ENCODE results near the gene TMCO1. TPM values are rescaled to one million over a fixed set of nuclear protein-coding genes. Genes with fewer than 3 reads are reported as not detected.
"Not testable (repeated sequence)": the region's sequence is repeated elsewhere in the genome, so short reads cannot be mapped to it uniquely, and the experiment has no call there.

TMCO1 gene
- total RNA-seq, 1 experiment from 2014 or later = 116 TPM

GRCh38 chr1:165686971-165687433, 81.7 kb downstream of the TMCO1 start:
- no peak for DNase-seq (ENCODE audit: low spot score)
- Histone ChIP-seq H3K27ac (ENCODE audit: low read depth, low read length, poor library complexity, severe bottlenecking) (no peak overlapping the region), H3K27me3 (replicated peaks; ENCODE audit: insufficient read depth, low read depth, low read length, poor library complexity) (no peaks in the 10 kb centered on the region), H3K36me3 (ENCODE audit: insufficient read depth, low read length, poor library complexity, severe bottlenecking) (peaks cover 51% of the 10 kb centered on the region), H3K4me3 (ENCODE audit: low read depth, low read length, poor library complexity, severe bottlenecking) (no peak overlapping the region), H3K9me3 (ENCODE audit: low read depth, low read length, poor library complexity, severe bottlenecking) (no peaks in the 10 kb centered on the region), H3K4me1 (ENCODE audit: insufficient read depth, low read length, poor library complexity, severe bottlenecking) (peaks cover 6% of the 10 kb centered on the region)
- intact Hi-C loops (cut with micrococcal nuclease; ENCODE audit: unreplicated experiment) = no loop called here
- CTCF ChIA-PET = no interaction called here
- BruUV-seq (replicated peaks) = no TSS peak
- TF ChIP-seq EZH2 (IDR thresholded peaks at IDR 0.05; ENCODE audit: borderline replicate concordance, low read depth, low read length, poor library complexity, severe bottlenecking) (no peak), CTCF (conservative IDR thresholded peaks at IDR 0.05; ENCODE audit: low read depth, low read length) (no peak)
- POLR2A ChIA-PET (ENCODE audit: low non-redundant PET) = no interaction called here

GRCh38 chr1:165686121-165686970, 82.3 kb downstream of the TMCO1 start:
- Histone ChIP-seq H3K9me3 (ENCODE audit: low read depth, low read length, poor library complexity, severe bottlenecking) (no peaks in the 10 kb centered on the region), H3K27me3 (replicated peaks; ENCODE audit: insufficient read depth, low read depth, low read length, poor library complexity) (no peaks in the 10 kb centered on the region), H3K27ac (ENCODE audit: low read depth, low read length, poor library complexity, severe bottlenecking) (no peak overlapping the region), H3K4me3 (ENCODE audit: low read depth, low read length, poor library complexity, severe bottlenecking) (no peak overlapping the region), H3K36me3 (ENCODE audit: insufficient read depth, low read length, poor library complexity, severe bottlenecking) (peaks cover 58% of the 10 kb centered on the region), H3K4me1 (ENCODE audit: insufficient read depth, low read length, poor library complexity, severe bottlenecking) (peaks cover 6% of the 10 kb centered on the region)
- BruUV-seq (replicated peaks) = no TSS peak
- intact Hi-C loops (cut with micrococcal nuclease; ENCODE audit: unreplicated experiment) = no loop called here
- CTCF ChIA-PET = no interaction called here
- POLR2A ChIA-PET (ENCODE audit: low non-redundant PET) = no interaction called here
- TF ChIP-seq EZH2 (IDR thresholded peaks at IDR 0.05; ENCODE audit: borderline replicate concordance, low read depth, low read length, poor library complexity, severe bottlenecking) (no peak), CTCF (conservative IDR thresholded peaks at IDR 0.05; ENCODE audit: low read depth, low read length) (peak; percentile 58)
- peak; percentile 45 for DNase-seq (ENCODE audit: low spot score)

GRCh38 chr1:165683848-165684485, 84.7 kb downstream of the TMCO1 start:
- H3K4me3 ChIP-seq (ENCODE audit: low read depth, low read length, poor library complexity, severe bottlenecking) = no peak overlapping the region
- POLR2A ChIA-PET (ENCODE audit: low non-redundant PET) = no interaction called here
- no peak for TF ChIP-seq CTCF (conservative IDR thresholded peaks at IDR 0.05; ENCODE audit: low read depth, low read length)
- BruUV-seq (replicated peaks) = no TSS peak
- DNase-seq (ENCODE audit: low spot score) = no peak
- H3K27me3 ChIP-seq (replicated peaks; ENCODE audit: insufficient read depth, low read depth, low read length, poor library complexity) = no peaks in the 10 kb centered on the region
- peaks cover 6% of the 10 kb centered on the region for H3K4me1 ChIP-seq (ENCODE audit: insufficient read depth, low read length, poor library complexity, severe bottlenecking)
- H3K36me3 ChIP-seq (ENCODE audit: insufficient read depth, low read length, poor library complexity, severe bottlenecking) = peaks cover 75% of the 10 kb centered on the region
- no peak overlapping the region for H3K27ac ChIP-seq (ENCODE audit: low read depth, low read length, poor library complexity, severe bottlenecking)
- CTCF ChIA-PET = no interaction called here
- H3K9me3 ChIP-seq (ENCODE audit: low read depth, low read length, poor library complexity, severe bottlenecking) = no peaks in the 10 kb centered on the region
- intact Hi-C loops (cut with micrococcal nuclease; ENCODE audit: unreplicated experiment) = no loop called here

- H3K27me3 ChIP-seq (replicated peaks; ENCODE audit: insufficient read depth, low read depth, low read length, poor library complexity); H3K27ac ChIP-seq (ENCODE audit: low read depth, low read length, poor library complexity, severe bottlenecking); BruUV-seq (replicated peaks); DNase-seq (ENCODE audit: low spot score); H3K4me3 ChIP-seq (ENCODE audit: low read depth, low read length, poor library complexity, severe bottlenecking); H3K9me3 ChIP-seq (ENCODE audit: low read depth, low read length, poor library complexity, severe bottlenecking); H3K4me1 ChIP-seq (ENCODE audit: insufficient read depth, low read length, poor library complexity, severe bottlenecking); CTCF ChIA-PET; POLR2A ChIA-PET (ENCODE audit: low non-redundant PET); intact Hi-C loops (cut with micrococcal nuclease; ENCODE audit: unreplicated experiment): not testable (repeated sequence)
- peaks cover 74% of the 10 kb centered on the region for H3K36me3 ChIP-seq (ENCODE audit: insufficient read depth, low read length, poor library complexity, severe bottlenecking)
These were observed 87.9 kb downstream of the TMCO1 start for GRCh38 chr1:165680773-165681172.

All from A673 (cell line).